Effector memory CD4-positive, alpha-beta T cell (primary cell): ENCODE data around the gene BTNL3.

Source experiments
- DNase-seq, 3 donors: peaks; one replicate each; pipeline ENCODE4 v3.0.0-alpha.2; 2020
- H3K27ac ChIP-seq: 2 replicates; pipeline ENCODE4 v1.7.0; 2013; ENCODE audit warnings: mild to moderate bottlenecking, low read length, moderate library complexity; ENCODE audit not compliant: insufficient read depth, poor library complexity, severe bottlenecking
- H3K27me3 ChIP-seq: replicated peaks from 2 replicates; pipeline ENCODE4 v1.7.0; 2013; ENCODE audit warnings: mild to moderate bottlenecking, low read length; ENCODE audit not compliant: insufficient read depth, control insufficient read depth, poor library complexity, severe bottlenecking
- H3K36me3 ChIP-seq: 2 replicates; pipeline ENCODE4 v1.7.0; 2013; ENCODE audit warnings: mild to moderate bottlenecking, low read length, moderate library complexity; ENCODE audit not compliant: control insufficient read depth, insufficient read depth
- H3K4me1 ChIP-seq: 2 replicates; pipeline ENCODE4 v1.7.0; 2013; ENCODE audit warnings: low read length, mild to moderate bottlenecking; ENCODE audit not compliant: control insufficient read depth, insufficient read depth, poor library complexity, severe bottlenecking
- H3K4me3 ChIP-seq: 2 replicates; pipeline ENCODE4 v1.7.0; 2013; ENCODE audit warnings: low read length, low read depth, mild to moderate bottlenecking; ENCODE audit not compliant: insufficient read depth, poor library complexity, severe bottlenecking
- H3K9me3 ChIP-seq: 2 replicates; pipeline ENCODE4 v1.7.0; 2013; ENCODE audit warnings: mild to moderate bottlenecking, low read length, moderate library complexity; ENCODE audit not compliant: control insufficient read depth
- total RNA-seq, 3 donors: gene quantifications; one replicate each; lab custom pipeline; 2026; lab: John Stamatoyannopoulos, UW

Gene BTNL3, protein sequence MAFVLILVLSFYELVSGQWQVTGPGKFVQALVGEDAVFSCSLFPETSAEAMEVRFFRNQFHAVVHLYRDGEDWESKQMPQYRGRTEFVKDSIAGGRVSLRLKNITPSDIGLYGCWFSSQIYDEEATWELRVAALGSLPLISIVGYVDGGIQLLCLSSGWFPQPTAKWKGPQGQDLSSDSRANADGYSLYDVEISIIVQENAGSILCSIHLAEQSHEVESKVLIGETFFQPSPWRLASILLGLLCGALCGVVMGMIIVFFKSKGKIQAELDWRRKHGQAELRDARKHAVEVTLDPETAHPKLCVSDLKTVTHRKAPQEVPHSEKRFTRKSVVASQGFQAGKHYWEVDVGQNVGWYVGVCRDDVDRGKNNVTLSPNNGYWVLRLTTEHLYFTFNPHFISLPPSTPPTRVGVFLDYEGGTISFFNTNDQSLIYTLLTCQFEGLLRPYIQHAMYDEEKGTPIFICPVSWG
- 0 to 0.09 (median 0) reads per million in 3 donors for total RNA-seq

DNA sequence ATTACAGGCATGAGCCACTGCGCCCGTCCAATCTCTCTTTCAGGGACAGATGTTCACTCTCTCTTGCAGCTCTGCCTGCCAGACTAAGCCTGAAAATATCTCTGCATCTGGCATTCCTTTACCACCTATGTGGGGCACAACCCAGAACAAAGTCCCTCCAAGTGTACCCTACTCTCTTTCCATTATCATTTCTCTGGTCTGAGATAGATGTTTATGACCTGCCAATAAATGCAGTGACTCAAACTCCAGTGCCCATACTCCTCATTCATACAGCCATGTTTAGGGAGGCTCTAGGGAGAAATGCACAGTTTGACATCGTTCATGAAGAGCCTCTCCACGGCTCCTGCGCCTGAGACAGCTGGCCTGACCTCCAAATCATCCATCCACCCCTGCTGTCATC lies at the start of gene BTNL3:
BTNL3 (plus strand) TSS at position 255 of the 400 bp plus-strand sequence. CDS start 183 bp downstream, outside the sequence.
- Histone ChIP-seq H3K36me3 (no peaks in the 10 kb centered on the region), H3K4me1 (no peaks in the 10 kb centered on the region), H3K4me3 (no peak within 1 kb of the TSS), H3K27ac (no peak within 1 kb of the TSS), H3K9me3 (no peaks in the 10 kb centered on the region), H3K27me3 (no peaks in the 10 kb centered on the region)
- no peak for DNase-seq

DNA sequence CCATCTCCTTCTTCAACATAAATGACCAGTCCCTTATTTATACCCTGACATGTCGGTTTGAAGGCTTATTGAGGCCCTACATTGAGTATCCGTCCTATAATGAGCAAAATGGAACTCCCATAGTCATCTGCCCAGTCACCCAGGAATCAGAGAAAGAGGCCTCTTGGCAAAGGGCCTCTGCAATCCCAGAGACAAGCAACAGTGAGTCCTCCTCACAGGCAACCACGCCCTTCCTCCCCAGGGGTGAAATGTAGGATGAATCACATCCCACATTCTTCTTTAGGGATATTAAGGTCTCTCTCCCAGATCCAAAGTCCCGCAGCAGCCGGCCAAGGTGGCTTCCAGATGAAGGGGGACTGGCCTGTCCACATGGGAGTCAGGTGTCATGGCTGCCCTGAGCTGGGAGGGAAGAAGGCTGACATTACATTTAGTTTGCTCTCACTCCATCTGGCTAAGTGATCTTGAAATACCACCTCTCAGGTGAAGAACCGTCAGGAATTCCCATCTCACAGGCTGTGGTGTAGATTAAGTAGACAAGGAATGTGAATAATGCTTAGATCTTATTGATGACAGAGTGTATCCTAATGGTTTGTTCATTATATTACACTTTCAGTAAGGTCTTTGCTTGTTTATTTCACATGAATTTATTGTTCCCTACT lies 38.2 kb upstream of the BTNL3 start:
- Histone ChIP-seq H3K4me1 (no peaks in the 10 kb centered on the region), H3K27ac (no peak overlapping the region), H3K27me3 (no peaks in the 10 kb centered on the region), H3K4me3 (no peak overlapping the region), H3K36me3 (no peaks in the 10 kb centered on the region), H3K9me3 (no peaks in the 10 kb centered on the region)
- no peak for DNase-seq

DNA sequence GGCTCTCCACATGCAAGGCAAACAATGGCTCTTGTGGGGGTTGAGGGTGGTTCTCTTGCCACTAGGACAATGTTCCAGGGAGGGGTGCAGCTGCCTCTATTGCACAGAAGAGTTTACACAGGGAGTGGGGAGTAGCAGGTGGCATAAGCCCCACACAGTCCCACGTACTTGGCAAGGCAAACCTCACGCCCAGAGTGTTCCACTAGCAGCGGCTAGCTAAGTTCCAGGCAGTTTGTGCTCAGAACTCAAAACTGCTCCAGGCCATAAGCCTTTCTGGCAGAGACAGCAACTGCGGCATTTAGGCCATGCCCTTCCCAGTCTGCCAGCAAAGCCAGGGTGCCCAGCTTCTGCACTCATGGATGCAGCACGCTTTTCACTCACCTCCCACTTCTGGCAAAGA lies 29.0 kb upstream of the BTNL3 start:
- Histone ChIP-seq H3K27me3 (no peaks in the 10 kb centered on the region), H3K36me3 (no peaks in the 10 kb centered on the region), H3K27ac (no peak overlapping the region), H3K9me3 (no peaks in the 10 kb centered on the region), H3K4me1 (no peaks in the 10 kb centered on the region), H3K4me3 (no peak overlapping the region)
- DNase-seq, result no peak

DNA sequence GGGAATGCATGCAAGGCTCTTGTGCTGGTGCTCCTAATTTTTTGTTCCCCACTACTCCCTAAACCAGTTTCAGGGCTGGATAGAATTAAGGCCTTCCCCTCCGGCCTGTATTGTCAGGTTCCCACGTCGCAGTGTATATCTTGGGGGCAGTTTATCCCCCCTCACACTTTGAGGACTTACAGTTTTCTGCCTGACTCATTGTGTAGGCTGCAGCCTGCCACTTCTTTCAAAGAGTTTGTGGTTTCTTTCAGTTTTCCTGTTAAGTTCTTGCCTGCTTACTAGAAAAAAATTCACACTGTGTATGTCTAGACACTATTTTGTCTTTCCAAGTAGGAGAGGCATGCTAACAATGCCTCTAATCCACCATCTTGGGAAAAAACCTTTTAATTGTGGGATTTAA lies 28.4 kb upstream of the BTNL3 start:
- Histone ChIP-seq H3K36me3 (no peaks in the 10 kb centered on the region), H3K27ac (no peak overlapping the region), H3K4me3 (no peak overlapping the region), H3K4me1 (no peaks in the 10 kb centered on the region), H3K27me3 (no peaks in the 10 kb centered on the region), H3K9me3 (no peaks in the 10 kb centered on the region)
- no peak for DNase-seq

DNA sequence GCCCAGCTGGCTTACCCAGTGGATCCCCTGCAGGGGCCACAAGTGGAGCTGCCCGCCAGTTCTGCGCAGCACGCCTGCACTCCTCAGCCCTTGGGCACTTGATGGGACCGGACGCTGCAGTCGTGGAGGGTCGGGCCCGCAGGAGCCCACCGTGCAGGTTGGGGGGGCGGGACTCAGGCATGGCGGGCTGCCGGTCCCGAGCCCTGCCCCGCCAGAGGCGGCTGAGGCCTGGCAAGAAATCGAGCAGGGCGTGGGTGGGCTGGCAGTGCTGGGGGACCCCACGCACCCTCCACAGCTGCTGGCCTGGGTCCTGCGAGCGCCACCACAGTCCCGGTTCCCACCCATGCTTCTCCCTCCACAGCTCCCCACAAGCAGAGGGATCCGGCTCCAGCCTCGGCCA lies 19.2 kb upstream of the BTNL3 start:
- no peak overlapping the region for H3K4me3 ChIP-seq
- H3K36me3 ChIP-seq, result no peaks in the 10 kb centered on the region
- DNase-seq, result no peak
- H3K27ac ChIP-seq, result no peak overlapping the region
- no peaks in the 10 kb centered on the region for H3K4me1 ChIP-seq
- no peaks in the 10 kb centered on the region for H3K27me3 ChIP-seq
- H3K9me3 ChIP-seq, result no peaks in the 10 kb centered on the region

DNA sequence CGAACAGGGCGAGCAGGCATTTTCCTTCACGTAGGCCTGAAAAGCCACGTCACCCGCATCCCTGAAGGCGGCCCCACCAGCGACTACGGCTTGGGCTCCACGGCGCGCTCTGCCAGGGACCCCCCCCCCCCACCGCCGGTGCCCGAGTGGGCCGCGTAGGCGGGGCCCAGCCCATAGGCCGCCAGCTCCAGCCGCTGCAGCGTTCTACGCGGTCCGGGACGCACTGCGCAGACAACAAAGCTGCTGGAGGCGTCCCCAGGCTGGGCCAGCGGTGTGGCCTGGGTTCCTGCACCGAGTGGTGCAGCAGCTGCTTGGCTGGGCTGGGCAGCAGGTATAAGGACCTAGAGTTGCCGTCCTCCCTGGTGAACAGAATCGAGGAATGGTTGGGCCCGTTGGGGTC lies 18.3 kb upstream of the BTNL3 start:
- DNase-seq, result no peak
- H3K36me3 ChIP-seq, result no peaks in the 10 kb centered on the region
- no peaks in the 10 kb centered on the region for H3K9me3 ChIP-seq
- H3K27ac ChIP-seq, result no peak overlapping the region
- no peak overlapping the region for H3K4me3 ChIP-seq
- H3K27me3 ChIP-seq, result no peaks in the 10 kb centered on the region
- H3K4me1 ChIP-seq, result no peaks in the 10 kb centered on the region

DNA sequence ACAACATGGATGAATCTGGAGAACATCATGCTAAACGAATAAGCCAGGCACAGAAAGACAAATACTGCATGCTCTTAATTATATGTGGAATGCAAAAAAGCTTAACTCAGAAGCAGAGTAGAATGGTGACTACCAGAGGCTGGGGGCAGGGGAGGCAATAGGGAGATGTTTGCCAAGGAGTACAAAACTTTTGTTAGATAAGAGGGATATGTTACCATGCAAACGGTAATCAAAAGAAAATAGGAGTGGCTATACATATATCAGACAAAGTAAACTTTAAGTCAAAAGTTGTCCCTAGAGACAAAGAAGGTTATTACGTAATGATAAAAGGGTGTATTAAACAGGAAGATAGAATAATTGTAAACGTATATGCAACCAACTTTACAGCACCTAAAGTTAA lies 17.8 kb upstream of the BTNL3 start:
- no peak overlapping the region for H3K4me3 ChIP-seq
- H3K4me1 ChIP-seq, result no peaks in the 10 kb centered on the region
- H3K27me3 ChIP-seq, result no peaks in the 10 kb centered on the region
- H3K27ac ChIP-seq, result no peak overlapping the region
- no peaks in the 10 kb centered on the region for H3K9me3 ChIP-seq
- DNase-seq, result no peak
- H3K36me3 ChIP-seq, result no peaks in the 10 kb centered on the region

DNA sequence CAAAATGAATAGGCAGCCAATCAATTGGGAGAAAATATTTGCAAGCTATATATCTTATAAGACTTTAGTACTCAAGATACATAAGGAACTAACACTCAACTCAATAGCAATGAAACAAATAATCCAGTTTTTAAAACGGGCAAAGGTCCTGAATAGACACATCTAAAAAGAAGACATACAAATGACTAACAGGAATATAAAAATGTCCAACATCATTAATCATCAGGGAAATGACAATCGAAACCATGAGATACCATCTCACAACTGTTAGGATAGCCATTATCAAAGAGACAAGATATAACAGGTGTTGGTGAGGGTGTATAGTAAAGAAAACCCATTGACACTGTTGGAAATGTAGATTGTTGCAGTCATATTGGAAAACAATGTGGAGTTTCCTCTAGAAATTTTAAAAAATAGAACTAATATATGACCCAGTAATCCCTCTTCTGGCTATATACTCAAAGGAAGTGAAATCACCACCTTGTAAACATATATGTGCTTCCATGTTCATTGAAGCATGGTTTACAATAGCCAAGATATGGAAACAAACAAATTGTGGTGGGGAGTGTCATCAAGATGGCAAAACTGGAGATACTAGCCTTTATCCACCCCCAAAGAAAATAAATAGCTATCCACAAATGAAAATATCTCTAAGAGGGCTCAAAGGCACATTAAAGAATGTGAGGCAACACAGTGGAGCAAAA lies 13.9 kb upstream of the BTNL3 start:
- no peaks in the 10 kb centered on the region for H3K4me1 ChIP-seq
- no peak for DNase-seq
- no peak overlapping the region for H3K27ac ChIP-seq
- H3K9me3 ChIP-seq, result no peaks in the 10 kb centered on the region
- H3K36me3 ChIP-seq, result no peaks in the 10 kb centered on the region
- no peaks in the 10 kb centered on the region for H3K27me3 ChIP-seq
- no peak overlapping the region for H3K4me3 ChIP-seq

DNA sequence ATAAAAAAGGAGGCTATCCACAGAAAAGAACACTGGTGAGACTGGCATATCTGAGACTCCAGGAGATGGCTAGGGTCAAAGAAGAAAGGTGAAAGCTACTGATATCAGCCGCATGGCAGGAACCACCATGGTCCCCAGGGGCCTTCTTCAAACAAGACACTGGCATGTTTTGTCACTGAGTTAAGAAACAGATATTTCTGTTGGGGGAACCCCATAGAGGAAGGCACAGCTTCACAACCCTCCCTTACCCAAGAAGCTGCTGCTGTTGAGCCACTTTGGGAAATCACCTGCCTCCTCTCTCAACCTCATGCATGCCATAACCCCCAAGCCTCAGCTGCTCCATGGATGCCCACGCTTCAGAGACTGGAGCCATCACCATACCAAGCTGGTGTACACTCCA lies 13.3 kb upstream of the BTNL3 start:
- no peaks in the 10 kb centered on the region for H3K36me3 ChIP-seq
- H3K27ac ChIP-seq, result no peak overlapping the region
- no peak for DNase-seq
- no peaks in the 10 kb centered on the region for H3K4me1 ChIP-seq
- H3K9me3 ChIP-seq, result no peaks in the 10 kb centered on the region
- H3K27me3 ChIP-seq, result no peaks in the 10 kb centered on the region
- H3K4me3 ChIP-seq, result no peak overlapping the region

DNA sequence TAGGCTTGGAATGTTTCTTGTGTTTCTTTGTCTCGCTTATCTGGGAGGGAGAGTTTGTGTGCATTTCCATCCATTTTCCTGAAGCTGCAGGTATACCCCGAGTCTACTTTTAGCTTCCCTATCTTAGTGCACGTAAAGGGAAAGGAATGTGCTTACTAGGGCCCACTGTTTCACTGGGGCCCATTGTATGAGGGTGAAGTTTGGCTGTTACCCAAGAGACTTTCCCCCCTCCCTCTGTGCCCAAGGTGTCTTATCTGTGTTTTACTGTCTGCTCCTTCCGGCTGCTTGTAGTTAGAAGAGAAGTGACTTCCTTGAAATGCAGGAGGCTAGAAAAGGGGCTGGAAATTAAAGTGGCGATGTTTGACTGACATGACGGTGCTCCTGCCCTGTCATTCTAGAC lies 12.1 kb upstream of the BTNL3 start:
- H3K27ac ChIP-seq, result no peak overlapping the region
- no peak overlapping the region for H3K4me3 ChIP-seq

More for the DNA sequence above, 12.1 kb upstream of the BTNL3 start:
- H3K27me3 ChIP-seq, result no peaks in the 10 kb centered on the region
- H3K9me3 ChIP-seq, result no peaks in the 10 kb centered on the region
- no peak for DNase-seq
- H3K36me3 ChIP-seq, result no peaks in the 10 kb centered on the region
- no peaks in the 10 kb centered on the region for H3K4me1 ChIP-seq
